HUES6 (cell line): ENCODE results near the gene SYNCRIP.
A peak's percentile ranks its signal among the peaks of the same experiment; 100 is the strongest.
"Not testable (repeated sequence)": the region's sequence is repeated elsewhere in the genome, so short reads cannot be mapped to it uniquely, and the experiment has no call there.

Experiments used
- H3K27ac ChIP-seq: 2 replicates; pipeline ENCODE4 v1.7.0; 2013; ENCODE audit warnings: low read depth, mild to moderate bottlenecking, low read length, inconsistent platforms
- H3K27me3 ChIP-seq: 2 replicates; pipeline ENCODE4 v1.6.1; 2013; ENCODE audit warnings: low read length; ENCODE audit not compliant: control insufficient read depth, insufficient read depth
- H3K36me3 ChIP-seq: 2 replicates; pipeline ENCODE4 v1.6.1; 2013; ENCODE audit warnings: low read length; ENCODE audit not compliant: control insufficient read depth, insufficient read depth
- H3K4me1 ChIP-seq: 2 replicates; pipeline ENCODE4 v1.6.1; 2013; ENCODE audit warnings: low read length; ENCODE audit not compliant: control insufficient read depth, insufficient read depth
- H3K4me3 ChIP-seq: 2 replicates; pipeline ENCODE4 v1.5.1; 2013; ENCODE audit warnings: low read depth, low read length
- H3K9ac ChIP-seq: one replicate; pipeline ENCODE4 v1.6.1; 2013; ENCODE audit warnings: mild to moderate bottlenecking, low read length
- H3K9me3 ChIP-seq: 2 replicates; pipeline ENCODE4 v1.6.1; 2013; ENCODE audit warnings: low read depth, low read length; ENCODE audit not compliant: control insufficient read depth, insufficient read depth

Gene SYNCRIP

GRCh38 chr6:85642774-85643536, at the start of gene SYNCRIP:
SYNCRIP (minus strand) TSS chr6:85642886; CDS start chr6:85641439, 1,447 bp downstream.
- Histone ChIP-seq H3K4me3 (peak within 1 kb of the TSS; percentile 100), H3K9ac (peak within 1 kb of the TSS; percentile 99), H3K9me3 (peaks cover 4% of the 10 kb centered on the region; the same call in 1 of the 2 replicates), H3K36me3 (peaks cover 46% of the 10 kb centered on the region), H3K27ac (peak within 1 kb of the TSS; percentile 100), H3K4me1 (peaks cover 21% of the 10 kb centered on the region), H3K27me3 (no peaks in the 10 kb centered on the region)

GRCh38 chr6:85691478-85691877, 48.8 kb upstream of the SYNCRIP start:
- no peak overlapping the region for H3K27ac ChIP-seq
- H3K4me1 ChIP-seq, result no peaks in the 10 kb centered on the region
- no peaks in the 10 kb centered on the region for H3K36me3 ChIP-seq

GRCh38 chr6:85690071-85690470, 47.4 kb upstream of the SYNCRIP start:
- Histone ChIP-seq H3K27me3 (no peaks in the 10 kb centered on the region), H3K4me1 (no peaks in the 10 kb centered on the region), H3K9me3 (no peaks in the 10 kb centered on the region), H3K36me3 (no peaks in the 10 kb centered on the region), H3K4me3 (no peak overlapping the region), H3K27ac (no peak overlapping the region), H3K9ac (no peak overlapping the region)

More at GRCh38 chr6:85691478-85691877, 48.8 kb upstream of the SYNCRIP start:
- no peaks in the 10 kb centered on the region for H3K9me3 ChIP-seq
- H3K4me3 ChIP-seq, result no peak overlapping the region
- H3K9ac ChIP-seq, result no peak overlapping the region
- no peaks in the 10 kb centered on the region for H3K27me3 ChIP-seq

GRCh38 chr6:85685713-85686112, 43.0 kb upstream of the SYNCRIP start:
- H3K9me3 ChIP-seq, result no peaks in the 10 kb centered on the region
- no peak overlapping the region for H3K27ac ChIP-seq
- no peak overlapping the region for H3K9ac ChIP-seq
- no peaks in the 10 kb centered on the region for H3K27me3 ChIP-seq
- H3K4me3 ChIP-seq, result no peak overlapping the region
- H3K4me1 ChIP-seq, result no peaks in the 10 kb centered on the region
- no peaks in the 10 kb centered on the region for H3K36me3 ChIP-seq

- Histone ChIP-seq H3K9me3 (no peaks in the 10 kb centered on the region), H3K9ac (no peak overlapping the region), H3K36me3 (no peaks in the 10 kb centered on the region), H3K27me3 (no peaks in the 10 kb centered on the region), H3K4me3 (no peak overlapping the region), H3K27ac (no peak overlapping the region), H3K4me1 (0 out of 2 replicates have a peak, but pooled peaks cover 5% of the 10 kb centered on the region)
These were observed 42.1 kb upstream of the SYNCRIP start for GRCh38 chr6:85684809-85685171.

- no peaks in the 10 kb centered on the region for H3K9me3 ChIP-seq
- H3K27me3 ChIP-seq, result no peaks in the 10 kb centered on the region
- H3K27ac ChIP-seq, result no peak overlapping the region
- H3K4me3 ChIP-seq, result no peak overlapping the region
- no peaks in the 10 kb centered on the region for H3K36me3 ChIP-seq
- H3K9ac ChIP-seq, result no peak overlapping the region
- H3K4me1 ChIP-seq, result 0 out of 2 replicates have a peak, but pooled peaks cover 5% of the 10 kb centered on the region
These were observed 41.6 kb upstream of the SYNCRIP start for GRCh38 chr6:85684133-85684808.

- H3K27ac ChIP-seq, H3K4me1 ChIP-seq, H3K4me3 ChIP-seq, H3K9ac ChIP-seq, H3K9me3 ChIP-seq, H3K27me3 ChIP-seq: not testable (repeated sequence)
- H3K36me3 ChIP-seq, result peaks cover 15% of the 10 kb centered on the region
These were observed 39.2 kb upstream of the SYNCRIP start for GRCh38 chr6:85681899-85682298.

GRCh38 chr6:85680388-85680787, 37.7 kb upstream of the SYNCRIP start:
- Histone ChIP-seq H3K27me3 (no peaks in the 10 kb centered on the region), H3K9ac (no peak overlapping the region), H3K36me3 (peaks cover 30% of the 10 kb centered on the region), H3K27ac (no peak overlapping the region), H3K4me3 (peak overlapping the region; percentile 96), H3K9me3 (no peaks in the 10 kb centered on the region), H3K4me1 (0 out of 2 replicates have a peak, but pooled peaks cover 5% of the 10 kb centered on the region)

GRCh38 chr6:85679445-85680123, 36.9 kb upstream of the SYNCRIP start:
- Histone ChIP-seq H3K4me1 (0 out of 2 replicates have a peak, but pooled peaks cover 5% of the 10 kb centered on the region), H3K27me3 (no peaks in the 10 kb centered on the region), H3K4me3 (peak overlapping the region; percentile 96)

GRCh38 chr6:85678602-85679444, 36.1 kb upstream of the SYNCRIP start:
- peak overlapping the region; percentile 92 for H3K9ac ChIP-seq
- H3K4me1 ChIP-seq, result 0 out of 2 replicates have a peak, but pooled peaks cover 5% of the 10 kb centered on the region
- H3K27me3 ChIP-seq, result no peaks in the 10 kb centered on the region
- no peaks in the 10 kb centered on the region for H3K9me3 ChIP-seq
- H3K4me3 ChIP-seq, result peak overlapping the region; percentile 96
- peaks cover 42% of the 10 kb centered on the region for H3K36me3 ChIP-seq
- H3K27ac ChIP-seq, result peak overlapping the region; percentile 94

More at GRCh38 chr6:85679445-85680123, 36.9 kb upstream of the SYNCRIP start:
- Histone ChIP-seq H3K27ac (peak overlapping the region; percentile 94), H3K9ac (peak overlapping the region; percentile 92), H3K36me3 (peaks cover 38% of the 10 kb centered on the region), H3K9me3 (no peaks in the 10 kb centered on the region)
